K562 (cell line): ENCODE results near the gene ZBTB22. TPM values are rescaled to one million over a fixed set of nuclear protein-coding genes. Genes with fewer than 3 reads are reported as not detected.

Source experiments
- BRD9 ChIP-seq: fragments of 450-650 bp; IDR thresholded peaks from 2 replicates; pipeline ENCODE4 v1.6.1; 2018; ENCODE audit warnings: low read depth; ENCODE audit not compliant: partially characterized antibody
- CBFB ChIP-seq: sonication (generic); formaldehyde crosslinking; IDR thresholded peaks from 2 replicates; pipeline ENCODE4 v1.4.0; 2020; ENCODE audit warnings: mild to moderate bottlenecking, missing genetic modification reagents
- CXXC5 ChIP-seq: fragments of 250-450 bp; sonication (Bioruptor Pico); IDR thresholded peaks from 2 replicates; pipeline ENCODE4 v1.8.0; 2022; ENCODE audit warnings: inconsistent platforms, mild to moderate bottlenecking, moderate library complexity
- FOSL1 ChIP-seq: fragments of 200-800 bp; sonication (Bioruptor generic); conservative IDR thresholded peaks from 2 replicates; pipeline ENCODE4 v1.6.1; 2016; ENCODE audit warnings: missing genetic modification characterization, missing compliant biosample characterization
- PHF8 ChIP-seq: fragments of 200-600 bp; sonication (generic); IDR thresholded peaks from 2 replicates; pipeline ENCODE4 v1.6.1; 2012; ENCODE audit warnings: mixed run types, mild to moderate bottlenecking, inconsistent platforms, low read length, moderate library complexity, borderline replicate concordance
- POLR2AphosphoS2 ChIP-seq: IDR thresholded peaks from 2 replicates; pipeline ENCODE4 v1.6.1; 2012; ENCODE audit warnings: low read length, improper control_type of control experiment
- SRF ChIP-seq, 2 experiments: fragments of 250-450, 450-650 bp in 1 of 2; sonication (Bioruptor Pico) in 1 of 2; sonication (generic) in 1 of 2; formaldehyde crosslinking; IDR thresholded peaks; 2 replicates each; pipeline versions ENCODE4 v1.5.0 to v1.5.1; 2020 to 2022; ENCODE audit warnings: mild to moderate bottlenecking in 1 of 2, missing genetic modification reagents in 1 of 2
- SRSF9 ChIP-seq: fragments of 200-400 bp; formaldehyde crosslinking; IDR thresholded peaks from 2 replicates; pipeline ENCODE4 v1.6.1; 2017; ENCODE audit warnings: low read depth, low read length, borderline replicate concordance
- TFAM ChIP-seq: fragments of 250-450 bp; sonication (Bioruptor Pico); conservative IDR thresholded peaks from 2 replicates; pipeline ENCODE4 v1.5.0; 2021; ENCODE audit warnings: mild to moderate bottlenecking, moderate library complexity
- TOE1 ChIP-seq, 2 experiments: fragments of 450-650 bp in 1 of 2; sonication (generic) in 1 of 2; formaldehyde crosslinking in 1 of 2; IDR thresholded peaks; 2 replicates each; pipeline versions ENCODE4 v1.7.1 to v1.8.0; 2016 to 2022; ENCODE audit warnings: borderline replicate concordance in 2 of 2, mild to moderate bottlenecking in 2 of 2, antibody characterized with exemption in 1 of 2, inconsistent platforms in 1 of 2, low read depth in 1 of 2, missing genetic modification reagents in 1 of 2, moderate library complexity in 1 of 2
- ZEB2 ChIP-seq: fragments of 450-650 bp; IDR thresholded peaks from 2 replicates; pipeline ENCODE4 v1.6.1; 2016
- ZFP30 ChIP-seq: fragments of 250-450 bp; sonication (Bioruptor Pico); IDR thresholded peaks from 2 replicates; pipeline ENCODE4 v1.8.0; 2022; ENCODE audit warnings: moderate library complexity, mild to moderate bottlenecking, inconsistent platforms, borderline replicate concordance
- ZNF263 ChIP-seq: sonication (generic); formaldehyde crosslinking; IDR thresholded peaks from 2 replicates; pipeline ENCODE4 v1.8.0; 2022; ENCODE audit warnings: mild to moderate bottlenecking, missing genetic modification reagents, borderline replicate concordance
- polyA plus RNA-seq, 8 experiments: library from polyadenylated mRNA; depleted of rRNA in 4 of 8; stranded (reverse) in 5 of 8; unstranded in 3 of 8; fragments of >200 nt; fragmentation: Nextera tagmentation in 2 of 8; fragmentation: Illumina TruSeq in 1 of 8; extraction: Ambion mirVana in 2 of 8; extraction: Trizol in 1 of 8; gene quantifications; 2 replicates each; pipeline versions ENCODE4 v1.2.1 to v1.2.3, GENCODE V29; 2011 to 2014; ENCODE audit warnings: inconsistent platforms in 1 of 8, missing spikeins in 1 of 8
- total RNA-seq, 7 experiments: library from RNA; depleted of rRNA in 6 of 7; stranded (reverse); fragments of >200 nt in 6 of 7; fragmentation: Illumina TruSeq in 2 of 7; extraction: Trizol in 2 of 7; gene quantifications; 2 replicates each; pipeline versions ENCODE4 v1.2.1 to v1.2.3, GENCODE V29; 2011 to 2021; ENCODE audit warnings: low replicate concordance in 1 of 7
- TF ChIP-seq, protein P1 (sequence below), 2 experiments: fragments of 200-800 bp in 1 of 2; sonication (Bioruptor generic) in 1 of 2; sonication (generic) in 1 of 2; formaldehyde crosslinking in 1 of 2; IDR thresholded peaks in 1 of 2; conservative IDR thresholded peaks in 1 of 2; 2 replicates each; pipeline versions ENCODE4 v1.5.0 to v1.6.1; 2016 to 2020; ENCODE audit warnings: missing compliant biosample characterization in 1 of 2, missing genetic modification characterization in 1 of 2, missing genetic modification reagents in 1 of 2
- TF ChIP-seq, protein P2 (sequence below): fragments of 250-450 bp; sonication (Bioruptor Pico); IDR thresholded peaks from 2 replicates; pipeline ENCODE4 v1.5.0; 2020; ENCODE audit warnings: mild to moderate bottlenecking, borderline replicate concordance
- TF ChIP-seq, protein P3 (sequence below): fragments of 250-450 bp; sonication (Bioruptor Pico); IDR thresholded peaks from 2 replicates; pipeline ENCODE4 v1.6.1; 2021; ENCODE audit warnings: mild to moderate bottlenecking
- TF ChIP-seq, protein P4 (sequence below): sonication (generic); formaldehyde crosslinking; IDR thresholded peaks from 2 replicates; pipeline ENCODE4 v1.8.0; 2022; ENCODE audit warnings: missing genetic modification reagents, mild to moderate bottlenecking, borderline replicate concordance
- TF ChIP-seq, protein P5 (sequence below): sonication (generic); formaldehyde crosslinking; IDR thresholded peaks from 2 replicates; pipeline ENCODE4 v1.9.0; 2022; ENCODE audit warnings: mild to moderate bottlenecking, missing genetic modification reagents

ZBTB22 gene
- total and polyA plus RNA-seq, 9 of the 15 experiments (the other 6 are each of a cell fraction or from before 2014, with no cell fraction given) = 0.21 to 11.9 (median 7.1) TPM

DNA sequence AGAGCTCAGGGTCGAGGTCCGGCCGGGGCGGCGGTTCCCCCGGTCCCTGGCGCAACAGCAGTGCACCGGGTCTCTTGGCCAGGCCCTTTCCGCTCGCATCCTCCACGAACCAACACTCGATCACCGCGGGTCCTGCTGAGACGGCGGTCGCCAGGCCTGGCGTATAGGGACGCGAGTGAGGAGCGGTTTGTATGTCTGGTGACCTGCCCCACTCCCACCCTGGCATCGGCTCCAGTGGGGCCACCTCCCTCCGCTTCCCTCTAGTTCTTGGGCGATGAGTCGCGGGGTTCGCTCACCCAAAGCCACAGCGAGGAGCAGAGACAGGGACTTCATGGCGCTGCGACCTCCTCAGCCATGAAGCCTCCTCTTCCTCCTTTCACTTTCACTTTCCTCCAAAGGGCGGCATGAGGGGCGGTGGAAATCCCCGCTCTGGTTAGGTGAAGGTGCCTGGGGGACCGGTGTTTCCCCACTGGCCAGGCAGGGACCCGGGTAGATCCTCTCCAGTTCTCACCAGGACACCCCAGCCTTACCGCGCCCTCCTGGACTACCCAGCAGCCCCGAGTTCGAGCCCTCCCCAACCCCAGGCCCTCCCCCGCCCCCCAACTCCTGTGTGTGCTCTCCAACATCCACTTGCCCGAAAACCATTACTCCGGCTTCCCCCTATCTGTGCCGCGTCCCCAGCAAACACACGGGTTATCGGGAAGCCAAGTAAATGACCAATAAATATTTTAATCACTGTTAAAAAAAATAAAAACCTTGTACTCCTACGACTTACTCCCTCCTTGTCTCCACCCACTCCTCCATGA is 3.6 kb downstream of the ZBTB22 start, which contains the start of gene TAPBP (continued):
- TF ChIP-seq, protein P1, sequence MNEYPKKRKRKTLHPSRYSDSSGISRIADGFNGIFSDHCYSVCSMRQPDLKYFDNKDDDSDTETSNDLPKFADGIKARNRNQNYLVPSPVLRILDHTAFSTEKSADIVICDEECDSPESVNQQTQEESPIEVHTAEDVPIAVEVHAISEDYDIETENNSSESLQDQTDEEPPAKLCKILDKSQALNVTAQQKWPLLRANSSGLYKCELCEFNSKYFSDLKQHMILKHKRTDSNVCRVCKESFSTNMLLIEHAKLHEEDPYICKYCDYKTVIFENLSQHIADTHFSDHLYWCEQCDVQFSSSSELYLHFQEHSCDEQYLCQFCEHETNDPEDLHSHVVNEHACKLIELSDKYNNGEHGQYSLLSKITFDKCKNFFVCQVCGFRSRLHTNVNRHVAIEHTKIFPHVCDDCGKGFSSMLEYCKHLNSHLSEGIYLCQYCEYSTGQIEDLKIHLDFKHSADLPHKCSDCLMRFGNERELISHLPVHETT (CRISPR knock-in tag; conservative IDR thresholded peaks at IDR 0.05 in 1 of 2, IDR thresholded peaks at IDR 0.05 in 1 of 2) = peak in 1 of 2 experiments; percentile 74; a peak in 1 of 4 replicates
- TF ChIP-seq POLR2AphosphoS2 = no peak
- no peak for TF ChIP-seq SRSF9
- TF ChIP-seq SRF (CRISPR knock-in tag; IDR thresholded peaks at IDR 0.05) = no peak
- TF ChIP-seq ZNF263 (CRISPR knock-in tag) = 0 out of 2 replicates have a peak, but pooled peaks have one; percentile 49
- no peak for TF ChIP-seq ZEB2
- 0 out of 2 replicates have a peak, but pooled peaks have one; percentile 3 for TF ChIP-seq FOSL1 (tag)
- TF ChIP-seq TFAM (CRISPR knock-in tag) = no peak
- TF ChIP-seq, protein P2, sequence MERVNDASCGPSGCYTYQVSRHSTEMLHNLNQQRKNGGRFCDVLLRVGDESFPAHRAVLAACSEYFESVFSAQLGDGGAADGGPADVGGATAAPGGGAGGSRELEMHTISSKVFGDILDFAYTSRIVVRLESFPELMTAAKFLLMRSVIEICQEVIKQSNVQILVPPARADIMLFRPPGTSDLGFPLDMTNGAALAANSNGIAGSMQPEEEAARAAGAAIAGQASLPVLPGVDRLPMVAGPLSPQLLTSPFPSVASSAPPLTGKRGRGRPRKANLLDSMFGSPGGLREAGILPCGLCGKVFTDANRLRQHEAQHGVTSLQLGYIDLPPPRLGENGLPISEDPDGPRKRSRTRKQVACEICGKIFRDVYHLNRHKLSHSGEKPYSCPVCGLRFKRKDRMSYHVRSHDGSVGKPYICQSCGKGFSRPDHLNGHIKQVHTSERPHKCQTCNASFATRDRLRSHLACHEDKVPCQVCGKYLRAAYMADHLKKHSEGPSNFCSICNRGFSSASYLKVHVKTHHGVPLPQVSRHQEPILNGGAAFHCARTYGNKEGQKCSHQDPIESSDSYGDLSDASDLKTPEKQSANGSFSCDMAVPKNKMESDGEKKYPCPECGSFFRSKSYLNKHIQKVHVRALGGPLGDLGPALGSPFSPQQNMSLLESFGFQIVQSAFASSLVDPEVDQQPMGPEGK = peak; percentile 77; the same call in 1 of the 2 replicates
- peak; percentile 5 for TF ChIP-seq BRD9
- TF ChIP-seq, protein P3, sequence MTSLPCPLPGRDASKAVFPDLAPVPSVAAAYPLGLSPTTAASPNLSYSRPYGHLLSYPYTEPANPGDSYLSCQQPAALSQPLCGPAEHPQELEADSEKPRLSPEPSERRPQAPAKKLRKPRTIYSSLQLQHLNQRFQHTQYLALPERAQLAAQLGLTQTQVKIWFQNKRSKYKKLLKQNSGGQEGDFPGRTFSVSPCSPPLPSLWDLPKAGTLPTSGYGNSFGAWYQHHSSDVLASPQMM = no peak
- TF ChIP-seq CXXC5 (CRISPR knock-in tag) = 0 out of 2 replicates have a peak, but pooled peaks have one; percentile 15
- TF ChIP-seq CBFB (CRISPR knock-in tag) = peak; percentile 87
- TF ChIP-seq, protein P4, sequence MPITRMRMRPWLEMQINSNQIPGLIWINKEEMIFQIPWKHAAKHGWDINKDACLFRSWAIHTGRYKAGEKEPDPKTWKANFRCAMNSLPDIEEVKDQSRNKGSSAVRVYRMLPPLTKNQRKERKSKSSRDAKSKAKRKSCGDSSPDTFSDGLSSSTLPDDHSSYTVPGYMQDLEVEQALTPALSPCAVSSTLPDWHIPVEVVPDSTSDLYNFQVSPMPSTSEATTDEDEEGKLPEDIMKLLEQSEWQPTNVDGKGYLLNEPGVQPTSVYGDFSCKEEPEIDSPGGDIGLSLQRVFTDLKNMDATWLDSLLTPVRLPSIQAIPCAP (CRISPR knock-in tag) = peak; percentile 77; the same call in 1 of the 2 replicates
- no peak for TF ChIP-seq ZFP30 (CRISPR knock-in tag)
- TF ChIP-seq PHF8 = peak; percentile 87; the same call in 1 of the 2 replicates
- TF ChIP-seq, protein P5, sequence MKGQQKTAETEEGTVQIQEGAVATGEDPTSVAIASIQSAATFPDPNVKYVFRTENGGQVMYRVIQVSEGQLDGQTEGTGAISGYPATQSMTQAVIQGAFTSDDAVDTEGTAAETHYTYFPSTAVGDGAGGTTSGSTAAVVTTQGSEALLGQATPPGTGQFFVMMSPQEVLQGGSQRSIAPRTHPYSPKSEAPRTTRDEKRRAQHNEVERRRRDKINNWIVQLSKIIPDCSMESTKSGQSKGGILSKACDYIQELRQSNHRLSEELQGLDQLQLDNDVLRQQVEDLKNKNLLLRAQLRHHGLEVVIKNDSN (CRISPR knock-in tag) = 0 out of 2 replicates have a peak, but pooled peaks have one; percentile 13
- TF ChIP-seq TOE1 (IDR thresholded peaks at IDR 0.05; ENCODE audit: borderline replicate concordance) = 0 out of 2 replicates have a peak, but pooled peaks have one; percentile 20
- no peak for TF ChIP-seq TOE1 (CRISPR knock-in tag; IDR thresholded peaks at IDR 0.05; ENCODE audit: borderline replicate concordance, low read depth)
